Heart left ventricle (tissue), 16 donors: ENCODE results near the gene ANGPTL8. TPM values are rescaled to one million over a fixed set of nuclear protein-coding genes. Genes with fewer than 3 reads are reported as not detected.

Experiments
- ATAC-seq, 4 donors: fragments of 200-7000 bp; cut with Tn5 transposase; one replicate each; pipeline ENCODE4 v1.9.1; 2020 to 2022; ENCODE audit warnings: moderate library complexity in 4 of 4, mild to moderate bottlenecking in 3 of 4, moderate number of reproducible peaks in 1 of 4
- DNase-seq, 5 donors: peaks; one replicate each; pipeline ENCODE4 v3.0.0-alpha.2; 2020
- H3K27ac ChIP-seq, 12 donors: fragments of 200-600 bp; sonication (generic) in 4 of 12; one replicate each; pipeline versions ENCODE4 v1.5.0 to v1.8.0; 2016 to 2022; ENCODE audit warnings: mild to moderate bottlenecking in 2 of 12
- H3K27me3 ChIP-seq, 9 donors: fragments of 200-600 bp; sonication (generic) in 2 of 9; one replicate each; pipeline versions ENCODE4 v1.5.1 to v1.8.0; 2016 to 2022; ENCODE audit warnings: mild to moderate bottlenecking in 3 of 9
- H3K36me3 ChIP-seq, 9 donors: fragments of 200-600 bp; sonication (generic) in 2 of 9; one replicate each; pipeline versions ENCODE4 v1.5.0 to v1.8.0; 2018 to 2022; ENCODE audit warnings: mild to moderate bottlenecking in 2 of 9
- H3K4me1 ChIP-seq, 12 donors: fragments of 200-600 bp; sonication (generic) in 4 of 12; one replicate each; pipeline versions ENCODE4 v1.5.0 to v1.8.0; 2016 to 2022; ENCODE audit warnings: mild to moderate bottlenecking in 3 of 12
- H3K4me3 ChIP-seq, 12 donors: fragments of 200-600 bp; sonication (generic) in 4 of 12; one replicate each; pipeline versions ENCODE4 v1.5.0 to v1.8.0; 2017 to 2022; ENCODE audit warnings: mild to moderate bottlenecking in 9 of 12, moderate library complexity in 4 of 12
- H3K9me3 ChIP-seq, 12 donors: fragments of 200-600 bp; sonication (generic) in 4 of 12; one replicate each; pipeline versions ENCODE4 v1.5.0 to v1.8.0; 2016 to 2022; ENCODE audit warnings: mild to moderate bottlenecking in 1 of 12
- CTCF ChIP-seq, 12 donors: fragments of 200-600 bp; sonication (generic) in 4 of 12; IDR thresholded peaks; one replicate each; pipeline versions ENCODE4 v1.5.0 to v1.8.0; 2018 to 2022; ENCODE audit warnings: antibody characterized with exemption in 12 of 12, mild to moderate bottlenecking in 5 of 12
- POLR2A ChIP-seq, 2 donors: fragments of 450-650 bp; IDR thresholded peaks; one replicate each; pipeline ENCODE4 v1.6.1; 2017; ENCODE audit warnings: antibody characterized with exemption in 2 of 2, mild to moderate bottlenecking in 2 of 2, moderate library complexity in 2 of 2
- WGBS, 4 donors: extraction: QIAGEN DNeasy Blood & Tissue Kit in 2 of 4; methylation state at CpG; one replicate each; pipeline versions ENCODE4 v1.1.5 to v1.1.7; 2013 to 2018; 5-methylcytosine and 5-hydroxymethylcytosine counted together
- intact Hi-C, 10 donors: fragments of 100-400 bp; cut with DNase I; formaldehyde crosslinking; loops; one replicate each; pipeline versions ENCODE4 v1.11.1 to v1.14.2; 2022
- polyA plus RNA-seq, 2 donors: library from polyadenylated mRNA; stranded (reverse); fragments of 200-250 nt; gene quantifications; one replicate each; pipeline ENCODE4 v1.2.3, GENCODE V29; 2013
- total RNA-seq, 9 donors: library from RNA; depleted of rRNA in 2 of 9; stranded (reverse); fragments of >200 nt in 2 of 9; fragmentation: NEBNext Ultra II Directional in 3 of 9; extraction: Animal tissue kit (Norgen Biotek cat#: 25700) in 3 of 9; gene quantifications; one replicate each; pipeline versions ENCODE4 v1.1.0 to v1.2.4, GENCODE V29; 2016 to 2023
- donor health status: ischemic (EF 13 %, LVEDD 7.1; RV severe dilation, severe dysfunction).
- donor health status: healthy with polysubstance abuse.
- donor health status: DM: no; HTN: yes; CAD: no.
- donor health status: DM: no; HTN: no; CAD: no.
- donor health status: ischemic (EF 25% LVEDD 6.9; RV normal size, moderate dysfunction).
- donor health status: ischemic (EF 25% LVEDD 5.7; RV mildly dilated, moderate dysfunction).
- donor health status: healthy.
- donor health status: DM: yes; HTN: yes; CAD: no.
- donor health status: ischemic (EF 35%, LVEDD 5.7; RV mildly dilated, moderate dysfunction).
- donor health status: nonischemic (EF 11% LVEDD 7.7; RV severe dilation, severe dysfunction).
- donor health status: DM: yes; HTN: yes; CAD: no.
- donor health status: PGD.
- donor health status: ischemic (EF 29% LVEDD 5.4; RV normal size, mild dysfunction).
- donor health status: nonischemic (EF 23%, LVEDD 6.1; RV moderate dilation, normal function).

The ANGPTL8 gene
- total and polyA plus RNA-seq, 11 donors: 0.61 to 10.2 (median 6.3) TPM; not detected in 8

DNA sequence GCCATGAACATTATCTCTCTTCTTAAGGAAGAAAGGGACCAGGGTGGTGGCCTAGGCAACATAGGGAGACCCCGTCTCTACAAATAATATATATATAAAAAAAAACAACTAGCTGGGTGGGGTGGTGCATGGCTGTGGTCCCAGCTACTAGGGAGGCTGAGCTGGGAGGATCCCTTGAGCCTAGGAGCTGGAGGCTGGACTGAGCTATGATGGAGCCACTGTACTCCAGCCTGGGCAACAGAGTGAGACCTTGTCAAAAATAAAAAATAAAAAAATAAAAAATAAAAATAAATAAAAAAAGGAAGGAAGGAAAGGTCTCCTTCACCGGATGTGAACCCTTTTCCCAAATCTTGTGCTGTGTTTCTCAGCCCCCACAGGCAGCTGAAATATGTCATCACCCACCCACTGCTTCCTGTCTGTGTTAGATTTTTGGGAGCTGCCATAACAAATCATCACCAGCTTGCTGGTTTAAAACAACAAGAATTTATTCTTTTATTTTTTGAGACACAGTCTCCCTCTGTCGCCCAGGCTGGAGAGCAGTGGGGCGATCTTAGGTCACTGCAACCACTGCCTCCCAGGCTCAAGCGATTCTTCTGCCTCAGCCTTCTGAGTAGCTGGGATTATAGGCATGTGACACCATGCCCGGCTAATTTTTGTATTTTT is 47.0 kb downstream of the ANGPTL8 start:
- H3K4me3 ChIP-seq: no peak overlapping the region
- peaks cover 0 to 22% (median 8%) of the 10 kb centered on the region in 12 donors for H3K4me1 ChIP-seq
- H3K27me3 ChIP-seq: peaks cover 0 to 8% (median 0%) of the 10 kb centered on the region in 9 donors
- TF ChIP-seq POLR2A (IDR thresholded peaks at IDR 0.05) (no peak), CTCF (IDR thresholded peaks at IDR 0.05) (peak in 11 of 12 donors; percentile 20 to 70 (median 52))
- intact Hi-C loops: loop anchor here in 7 of 10 donors (2.0 to 10.0 kb wide), 4 partner anchors 44 to 152 kb away; no protein-coding TSS in a partner anchor
- no peaks in the 10 kb centered on the region for H3K36me3 ChIP-seq
- H3K27ac ChIP-seq: peak overlapping the region; percentile 8 to 81 (median 66)
- 33 to 53% (median 40%) methylated on average over 6 of the region's 6 CpGs for WGBS, 4 donors
- ATAC-seq (peak; percentile 80 to 94 (median 86)), DNase-seq (peak in 4 of 5 donors; percentile 61 to 75 (median 68))
- no peaks in the 10 kb centered on the region for H3K9me3 ChIP-seq

GRCh38 chr19:11288349-11288748 is 48.9 kb downstream of the ANGPTL8 start:
- intact Hi-C loops: loop anchor here in 7 of 10 donors (2.0 to 10.0 kb wide), 4 partner anchors 46 to 154 kb away; no protein-coding TSS in a partner anchor
- WGBS, 4 donors: 84 to 87% (median 84%) methylated on average over 7 of the region's 7 CpGs

GRCh38 chr19:11290256-11290655 is 50.8 kb downstream of the ANGPTL8 start:
- Histone ChIP-seq H3K4me3 (no peak overlapping the region), H3K9me3 (no peaks in the 10 kb centered on the region), H3K36me3 (no peaks in the 10 kb centered on the region), H3K4me1 (peaks cover 0 to 30% (median 13%) of the 10 kb centered on the region in 12 donors), H3K27ac (no peak overlapping the region), H3K27me3 (no peaks in the 10 kb centered on the region)
- TF ChIP-seq CTCF (IDR thresholded peaks at IDR 0.05) (no peak), POLR2A (IDR thresholded peaks at IDR 0.05) (no peak)
- 81 to 95% (median 93%) methylated on average over 4 of the region's 4 CpGs for WGBS, 4 donors
- DNase-seq (no peak), ATAC-seq (no peak)
- intact Hi-C loops: loop anchor here (5.0 to 10.0 kb wide), 9 partner anchors 57 to 297 kb away; partner anchors contain the start of genes ELAVL3 (in 6 of the 10), SWSAP1 (in 6 of the 10), CCDC159 (in 1 of the 10) and ODAD3 (in 1 of the 10)

More at GRCh38 chr19:11288349-11288748, 48.9 kb downstream of the ANGPTL8 start:
- H3K4me1 ChIP-seq: peaks cover 0 to 24% (median 9%) of the 10 kb centered on the region in 12 donors
- no peaks in the 10 kb centered on the region for H3K9me3 ChIP-seq
- H3K27ac ChIP-seq: no peak overlapping the region
- TF ChIP-seq CTCF (IDR thresholded peaks at IDR 0.05) (peak in 10 of 12 donors; percentile 14 to 39 (median 30)), POLR2A (IDR thresholded peaks at IDR 0.05) (no peak)
- no peaks in the 10 kb centered on the region for H3K27me3 ChIP-seq
- no peaks in the 10 kb centered on the region for H3K36me3 ChIP-seq
- H3K4me3 ChIP-seq: no peak overlapping the region
- DNase-seq (no peak), ATAC-seq (no peak)

DNA sequence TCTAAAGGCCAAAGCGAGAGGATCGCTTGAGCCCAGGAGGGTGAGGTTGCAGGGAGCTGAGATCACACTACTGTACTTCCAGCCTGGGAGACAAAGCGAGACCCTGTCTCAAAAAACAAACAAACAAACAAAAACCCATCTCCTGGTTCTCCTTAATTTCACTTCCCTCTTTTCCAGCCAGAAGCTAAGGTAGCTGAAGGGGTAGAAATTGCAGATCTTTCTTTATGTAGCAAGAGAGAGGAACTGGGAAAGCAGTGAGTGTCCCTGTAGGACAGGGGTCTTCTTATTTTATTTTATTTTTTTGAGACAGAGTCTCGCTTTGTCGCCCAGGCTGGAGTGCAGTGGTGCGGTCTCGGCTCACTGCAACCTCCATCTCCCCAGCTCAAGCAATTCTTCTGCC is 52.0 kb downstream of the ANGPTL8 start:
- intact Hi-C loops: loop anchor here (5.0 to 10.0 kb wide), 9 partner anchors 56 to 296 kb away; partner anchors contain the start of genes ELAVL3 (in 6 of the 10), SWSAP1 (in 6 of the 10), CCDC159 (in 1 of the 10) and ODAD3 (in 1 of the 10)
- Histone ChIP-seq H3K27me3 (no peaks in the 10 kb centered on the region), H3K9me3 (no peaks in the 10 kb centered on the region), H3K4me3 (no peak overlapping the region), H3K4me1 (peaks cover 0 to 29% (median 9%) of the 10 kb centered on the region in 12 donors), H3K27ac (no peak overlapping the region), H3K36me3 (no peaks in the 10 kb centered on the region)
- no peak for TF ChIP-seq POLR2A (IDR thresholded peaks at IDR 0.05)
- TF ChIP-seq CTCF (IDR thresholded peaks at IDR 0.05): no peak
- DNase-seq: no peak
- ATAC-seq: no peak
- WGBS, 4 donors: 94 to 96% (median 94%) methylated on average over 7 of the region's 7 CpGs
